K562 (cell line): Measurements from ENCODE around the gene GAS2L1. TPM values are rescaled to one million over a fixed set of nuclear protein-coding genes. Genes with fewer than 3 reads are reported as not detected.
A peak's percentile ranks its signal among the peaks of the same experiment; 100 is the strongest.

Experiments used
- E2F3 ChIP-seq: fragments of 250-450 bp; sonication (Bioruptor Pico); IDR thresholded peaks from 2 replicates; pipeline ENCODE4 v1.4.0; 2020; ENCODE audit warnings: mild to moderate bottlenecking
- E2F6 ChIP-seq, 2 experiments: IDR thresholded peaks; 2 replicates each; pipeline ENCODE4 v1.6.1; 2011; ENCODE audit warnings: borderline replicate concordance in 1 of 2, control low read depth in 1 of 2, low read depth in 1 of 2, low read length in 1 of 2, mild to moderate bottlenecking in 1 of 2, mixed read lengths in 1 of 2, moderate library complexity in 1 of 2; ENCODE audit not compliant: insufficient read depth in 1 of 2, insufficient read length in 1 of 2, poor library complexity in 1 of 2, severe bottlenecking in 1 of 2; ENCODE audit errors: extremely low read depth in 1 of 2
- MGA ChIP-seq: fragments of 450-650 bp; IDR thresholded peaks from 2 replicates; pipeline ENCODE4 v1.6.1; 2016; ENCODE audit warnings: mild to moderate bottlenecking, moderate library complexity
- polyA plus RNA-seq, 8 experiments: library from polyadenylated mRNA; depleted of rRNA in 4 of 8; stranded (reverse) in 5 of 8; unstranded in 3 of 8; fragments of >200 nt; fragmentation: Nextera tagmentation in 2 of 8; fragmentation: Illumina TruSeq in 1 of 8; extraction: Ambion mirVana in 2 of 8; extraction: Trizol in 1 of 8; gene quantifications; 2 replicates each; pipeline versions ENCODE4 v1.2.1 to v1.2.3, GENCODE V29; 2011 to 2014; ENCODE audit warnings: inconsistent platforms in 1 of 8, missing spikeins in 1 of 8
- total RNA-seq, 7 experiments: library from RNA; depleted of rRNA in 6 of 7; stranded (reverse); fragments of >200 nt in 6 of 7; fragmentation: Illumina TruSeq in 2 of 7; extraction: Trizol in 2 of 7; gene quantifications; 2 replicates each; pipeline versions ENCODE4 v1.2.1 to v1.2.3, GENCODE V29; 2011 to 2021; ENCODE audit warnings: low replicate concordance in 1 of 7

GAS2L1 gene
- total and polyA plus RNA-seq, 9 of the 15 experiments (the other 6 are each of a cell fraction or from before 2014, with no cell fraction given) = 0.56 to 19.7 (median 3.2) TPM

- TF ChIP-seq MGA (peak; percentile 81), E2F6 (IDR thresholded peaks at IDR 0.05; ENCODE audit: borderline replicate concordance in 1 of 2, extremely low read depth in 1 of 2, insufficient read depth in 1 of 2, insufficient read length in 1 of 2, low read depth in 1 of 2, low read length in 1 of 2, poor library complexity in 1 of 2, severe bottlenecking in 1 of 2) (peak; percentile 74 to 88), E2F3 (CRISPR knock-in tag) (peak; percentile 85)
Observed at GRCh38 chr22:29268511-29269229, 37.8 kb upstream of the GAS2L1 start (continued).
